GM06990 (cell line): Measurements from ENCODE around the gene PRR11.

Experiments
- DNase-seq: peaks from one replicate; pipeline ENCODE4 v3.0.0-alpha.2; 2011; ENCODE audit not compliant: insufficient read length; ENCODE audit errors: extremely low read depth
- H3K27me3 ChIP-seq: replicated peaks from 2 replicates; pipeline ENCODE4 v1.6.0; 2011; ENCODE audit warnings: low read length; ENCODE audit not compliant: control insufficient read depth, insufficient read depth
- H3K36me3 ChIP-seq: 2 replicates; pipeline ENCODE4 v1.5.1; 2011; ENCODE audit warnings: low read length; ENCODE audit not compliant: control insufficient read depth, insufficient read depth
- H3K4me3 ChIP-seq: replicated peaks from 2 replicates; pipeline ENCODE4 v1.5.1; 2011; ENCODE audit warnings: low read depth, mild to moderate bottlenecking, control low read depth, low read length
- CTCF ChIP-seq: IDR thresholded peaks from 2 replicates; pipeline ENCODE4 v1.5.1; 2011; ENCODE audit warnings: low read length, control low read depth, mild to moderate bottlenecking, inconsistent platforms; ENCODE audit not compliant: insufficient read depth, poor library complexity, severe bottlenecking

Gene PRR11

GRCh38 chr17:59180626-59181025 lies 25.1 kb downstream of the PRR11 start:
- no peak for TF ChIP-seq CTCF
- peaks cover under 1% of the 10 kb centered on the region for H3K36me3 ChIP-seq
- H3K4me3 ChIP-seq: no peak overlapping the region

GRCh38 chr17:59181481-59181880 lies 25.9 kb downstream of the PRR11 start:
- no peaks in the 10 kb centered on the region for H3K27me3 ChIP-seq
- DNase-seq: no peak
- TF ChIP-seq CTCF: no peak
- no peak overlapping the region for H3K4me3 ChIP-seq
- peaks cover 3% of the 10 kb centered on the region for H3K36me3 ChIP-seq

More at GRCh38 chr17:59180626-59181025, 25.1 kb downstream of the PRR11 start:
- no peak for DNase-seq
- H3K27me3 ChIP-seq: no peaks in the 10 kb centered on the region

- no peak overlapping the region for H3K4me3 ChIP-seq
- peaks cover 5% of the 10 kb centered on the region for H3K36me3 ChIP-seq
- TF ChIP-seq CTCF: no peak
- no peak for DNase-seq
- H3K27me3 ChIP-seq: no peaks in the 10 kb centered on the region
These were observed 30.5 kb downstream of the PRR11 start for GRCh38 chr17:59185997-59186396.

GRCh38 chr17:59186850-59187249 lies 31.3 kb downstream of the PRR11 start:
- no peak for DNase-seq
- H3K27me3 ChIP-seq: no peaks in the 10 kb centered on the region
- no peak overlapping the region for H3K4me3 ChIP-seq
- TF ChIP-seq CTCF: no peak
- peaks cover 5% of the 10 kb centered on the region for H3K36me3 ChIP-seq

- TF ChIP-seq CTCF: no peak
- Histone ChIP-seq H3K36me3 (peaks cover 9% of the 10 kb centered on the region), H3K4me3 (no peak overlapping the region), H3K27me3 (no peaks in the 10 kb centered on the region)
- DNase-seq: no peak
These were observed 35.3 kb downstream of the PRR11 start for GRCh38 chr17:59190806-59191205.

- no peak for DNase-seq
- H3K36me3 ChIP-seq: peaks cover 9% of the 10 kb centered on the region
- no peak overlapping the region for H3K4me3 ChIP-seq
- H3K27me3 ChIP-seq: no peaks in the 10 kb centered on the region
- no peak for TF ChIP-seq CTCF
These were observed 37.9 kb downstream of the PRR11 start for GRCh38 chr17:59193336-59193862.
